Measurements from ENCODE around the gene AMOTL2.

The AMOTL2 gene

DNA sequence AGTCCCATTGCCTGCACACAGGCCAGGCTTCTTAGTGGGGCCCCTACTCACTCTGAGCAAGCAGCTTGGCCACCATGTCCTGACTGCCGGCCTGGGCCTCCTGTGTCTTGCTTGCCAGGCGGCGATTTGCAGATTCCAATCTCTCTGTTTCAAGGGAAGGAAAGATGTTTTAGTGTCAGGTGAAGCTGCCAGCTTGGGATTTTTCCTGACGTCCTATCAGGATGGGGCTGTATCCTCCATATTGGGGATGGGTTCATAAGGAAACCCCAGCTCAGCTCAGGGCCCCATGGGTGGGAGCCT, 8.5 kb downstream of the AMOTL2 start:
- no peak for DNase-seq

DNA sequence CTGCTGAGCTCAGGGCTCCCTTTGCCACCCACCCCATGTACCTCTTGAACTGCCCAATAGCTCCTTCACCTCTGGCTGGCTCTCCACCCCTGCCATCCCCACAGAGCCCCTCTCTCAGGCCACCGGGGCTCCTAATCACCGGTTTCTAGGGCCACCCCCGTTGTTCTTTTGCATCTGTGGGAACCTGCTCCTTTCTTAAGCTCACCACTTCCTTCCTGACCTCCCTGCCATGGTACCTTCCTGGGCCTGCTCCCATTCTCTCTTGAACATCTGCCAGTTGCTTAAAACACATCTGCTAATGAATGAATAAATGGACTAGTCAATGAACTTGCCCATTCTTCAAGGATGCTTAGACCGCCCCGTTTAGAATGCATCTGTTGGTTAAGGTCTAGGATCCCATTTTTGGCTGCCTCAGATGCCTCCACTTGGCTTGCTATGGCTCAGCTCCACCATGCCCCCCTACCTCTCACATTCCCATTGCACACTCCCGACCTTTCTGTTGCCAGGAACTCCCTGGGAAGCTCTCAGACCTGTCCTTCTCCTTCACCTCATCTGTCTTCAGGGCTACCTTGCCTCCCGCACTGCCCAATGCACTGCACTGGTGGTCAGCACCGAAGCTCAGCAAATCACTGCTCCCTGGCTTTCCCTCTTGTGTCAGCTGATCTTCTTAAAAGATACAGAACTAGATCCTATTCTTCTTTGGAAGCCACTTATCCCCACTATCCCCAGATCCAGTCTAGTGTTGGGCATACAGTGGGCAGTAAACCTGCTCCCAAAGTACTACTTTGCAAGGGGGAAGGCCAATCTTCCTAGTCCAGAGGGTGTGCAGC, 9.1 kb downstream of the AMOTL2 start:
- DNase-seq, result peak; percentile 58

DNA sequence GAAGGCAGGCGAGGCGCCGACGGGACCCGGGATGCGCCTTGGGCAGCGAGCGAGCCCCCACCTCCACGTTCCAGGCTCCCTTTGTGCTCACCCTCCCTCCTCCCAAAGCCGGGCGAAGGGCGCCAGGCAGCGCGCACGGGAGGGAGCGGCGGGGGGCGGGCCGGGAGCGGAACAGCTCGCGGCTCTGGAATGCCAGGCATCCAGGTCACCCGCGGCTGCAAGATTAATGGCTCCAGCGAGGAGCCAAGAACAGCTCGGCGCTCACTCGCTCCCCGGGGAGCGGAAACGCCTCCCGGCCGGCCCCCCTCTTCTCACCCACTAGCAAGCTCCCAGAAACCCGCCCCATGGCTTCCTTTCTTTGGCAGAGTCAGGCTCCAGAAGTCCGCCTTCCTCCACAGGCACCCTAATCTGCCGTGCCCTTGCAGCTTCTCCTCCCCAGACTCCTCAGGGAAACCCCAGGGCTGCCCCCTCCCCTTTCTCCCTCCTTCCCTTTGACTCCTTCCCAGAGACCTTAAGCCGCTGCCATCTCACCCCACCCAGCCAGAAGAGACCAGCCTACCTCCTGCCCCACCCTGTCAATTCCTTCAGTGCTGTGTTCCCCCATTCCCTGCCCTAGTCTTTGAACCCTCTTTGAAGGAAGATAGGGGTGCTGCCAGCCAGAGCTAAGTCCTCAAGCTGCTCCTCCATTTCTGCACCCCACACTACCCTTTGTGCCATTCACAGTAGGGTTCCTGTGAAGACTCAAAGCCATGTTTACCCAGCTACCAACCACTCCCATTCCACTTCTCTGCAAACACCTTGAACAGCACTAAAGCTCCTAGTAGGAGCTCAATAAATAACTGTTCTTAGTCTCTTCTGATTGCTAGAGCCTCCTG, 9.9 kb downstream of the AMOTL2 start:
- DNase-seq, result peak; percentile 99

DNA sequence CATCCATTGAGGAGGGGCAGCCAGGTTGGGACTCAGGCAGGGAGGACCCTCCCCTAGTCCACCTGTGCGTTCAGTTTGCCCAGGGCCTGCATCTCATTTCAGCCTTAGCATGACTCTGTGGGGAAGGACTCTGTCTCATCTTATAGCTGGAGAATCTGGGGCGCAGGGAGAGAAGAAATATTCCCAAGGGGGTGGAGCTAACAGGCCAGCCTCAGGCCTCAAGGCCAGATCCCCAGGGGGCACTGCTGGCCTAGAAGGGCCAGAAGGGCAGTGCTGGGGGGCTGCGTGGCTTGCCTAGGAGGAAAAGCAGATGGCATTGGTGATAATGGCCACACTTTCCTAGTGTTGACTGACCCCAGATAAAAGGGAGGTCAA, 10.9 kb downstream of the AMOTL2 start:
- peak; percentile 57 for DNase-seq

DNA sequence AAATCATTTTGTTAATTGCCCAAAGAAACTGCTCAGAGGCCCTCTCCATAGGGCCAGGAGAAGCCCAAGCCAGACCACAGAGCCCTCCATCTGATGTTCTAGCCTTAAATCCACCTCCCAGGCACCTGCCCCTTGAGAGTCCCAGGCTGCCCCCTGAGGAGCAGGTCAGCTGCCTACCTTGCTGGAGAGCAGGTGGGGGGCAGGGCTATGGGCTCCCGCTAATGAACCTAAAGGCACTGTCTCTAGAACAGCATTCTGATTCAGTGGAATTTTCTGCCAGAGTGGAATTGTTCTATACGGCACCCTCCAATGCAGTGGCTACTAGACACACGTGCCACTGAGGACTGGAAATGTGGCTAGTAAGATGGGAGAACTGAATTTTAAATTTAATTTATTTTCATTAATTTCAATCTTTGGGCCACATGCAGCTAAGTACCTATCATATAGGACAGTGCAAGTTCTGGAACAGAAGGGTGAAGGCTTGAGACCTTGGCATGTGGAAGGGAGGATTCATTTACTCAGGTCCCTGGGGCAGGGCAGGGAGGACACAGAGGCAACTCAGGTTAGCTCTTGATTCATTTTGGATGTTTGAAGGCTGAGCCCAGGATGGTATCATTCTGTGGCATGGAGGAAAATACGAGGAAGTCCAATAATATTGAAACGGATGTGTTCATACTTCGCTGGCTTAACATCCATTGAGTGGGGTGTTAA, 11.4 kb downstream of the AMOTL2 start:
- peak; percentile 6 for DNase-seq

DNA sequence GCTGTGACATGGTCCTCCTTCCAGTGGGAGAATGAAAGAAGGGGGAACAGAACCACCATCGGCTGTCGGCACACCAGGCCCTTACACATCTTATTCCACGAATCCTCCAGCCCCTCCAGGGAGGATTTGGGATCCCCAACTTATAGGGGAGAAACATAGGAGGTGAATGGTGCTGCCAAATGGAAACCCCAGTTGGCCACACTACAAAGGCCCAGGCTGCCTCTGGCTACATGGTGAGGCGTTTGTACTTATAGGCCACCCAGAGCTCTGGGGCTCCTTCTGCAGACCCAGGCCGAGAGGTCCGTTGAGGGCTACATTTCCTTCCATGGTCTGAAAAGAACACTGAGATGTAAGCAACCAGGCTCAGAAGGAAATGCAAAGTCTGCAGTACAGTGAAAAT, 12.0 kb downstream of the AMOTL2 start:
- DNase-seq, result no peak

DNA sequence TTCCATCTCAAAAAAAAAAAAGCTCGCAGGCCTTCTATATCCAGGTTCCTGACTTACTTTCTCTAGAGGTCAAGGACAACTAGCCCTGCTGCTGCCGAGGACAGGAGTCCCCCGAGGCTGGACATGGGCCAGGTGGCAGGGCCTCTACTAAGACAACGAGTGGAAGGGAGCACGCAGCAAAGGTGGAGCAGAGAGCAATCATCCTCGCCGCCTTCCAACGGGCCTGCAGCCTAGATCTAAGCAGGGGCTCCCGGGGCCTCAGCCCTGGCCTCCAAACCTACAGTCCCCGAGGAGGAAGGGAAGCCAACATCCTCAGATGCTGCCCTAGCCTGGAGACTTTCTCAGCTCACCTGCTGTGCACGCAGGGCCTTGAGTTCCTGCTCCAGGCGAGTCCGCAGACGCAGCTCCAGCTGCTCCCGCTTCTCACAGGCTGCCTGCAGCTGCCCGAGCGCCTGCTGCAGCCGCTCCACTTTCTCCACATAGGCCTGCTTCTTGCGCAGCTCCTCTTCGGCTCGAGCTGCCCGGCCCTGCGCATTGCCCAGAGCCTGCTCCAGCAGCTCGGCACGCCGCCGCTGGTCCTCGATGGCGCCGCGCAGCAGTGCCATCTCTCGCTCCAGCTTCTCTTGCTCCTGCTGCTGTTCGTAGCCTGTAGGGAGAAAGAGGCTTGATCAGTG, 12.9 kb downstream of the AMOTL2 start:
- DNase-seq, result no peak

DNA sequence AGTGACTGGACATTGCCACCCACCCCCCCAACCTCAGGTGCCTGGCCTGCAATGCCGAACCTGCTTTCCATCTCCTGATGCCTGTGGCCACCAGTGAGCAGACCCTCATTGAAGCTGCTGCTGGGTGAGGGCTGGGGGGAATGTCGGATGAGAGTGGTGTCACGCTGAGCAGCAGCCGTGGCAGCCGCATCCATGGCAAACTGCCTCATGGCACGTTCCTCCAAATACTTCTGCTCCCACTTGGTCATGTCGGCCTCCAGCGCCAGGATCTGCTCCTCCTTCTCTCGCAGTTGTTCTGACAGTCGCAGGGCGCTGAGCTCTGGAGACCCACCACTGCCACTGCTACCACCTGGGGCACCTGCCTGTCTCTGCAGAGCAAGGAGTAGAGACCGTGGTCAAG, 14.2 kb downstream of the AMOTL2 start:
- DNase-seq, result no peak

DNA sequence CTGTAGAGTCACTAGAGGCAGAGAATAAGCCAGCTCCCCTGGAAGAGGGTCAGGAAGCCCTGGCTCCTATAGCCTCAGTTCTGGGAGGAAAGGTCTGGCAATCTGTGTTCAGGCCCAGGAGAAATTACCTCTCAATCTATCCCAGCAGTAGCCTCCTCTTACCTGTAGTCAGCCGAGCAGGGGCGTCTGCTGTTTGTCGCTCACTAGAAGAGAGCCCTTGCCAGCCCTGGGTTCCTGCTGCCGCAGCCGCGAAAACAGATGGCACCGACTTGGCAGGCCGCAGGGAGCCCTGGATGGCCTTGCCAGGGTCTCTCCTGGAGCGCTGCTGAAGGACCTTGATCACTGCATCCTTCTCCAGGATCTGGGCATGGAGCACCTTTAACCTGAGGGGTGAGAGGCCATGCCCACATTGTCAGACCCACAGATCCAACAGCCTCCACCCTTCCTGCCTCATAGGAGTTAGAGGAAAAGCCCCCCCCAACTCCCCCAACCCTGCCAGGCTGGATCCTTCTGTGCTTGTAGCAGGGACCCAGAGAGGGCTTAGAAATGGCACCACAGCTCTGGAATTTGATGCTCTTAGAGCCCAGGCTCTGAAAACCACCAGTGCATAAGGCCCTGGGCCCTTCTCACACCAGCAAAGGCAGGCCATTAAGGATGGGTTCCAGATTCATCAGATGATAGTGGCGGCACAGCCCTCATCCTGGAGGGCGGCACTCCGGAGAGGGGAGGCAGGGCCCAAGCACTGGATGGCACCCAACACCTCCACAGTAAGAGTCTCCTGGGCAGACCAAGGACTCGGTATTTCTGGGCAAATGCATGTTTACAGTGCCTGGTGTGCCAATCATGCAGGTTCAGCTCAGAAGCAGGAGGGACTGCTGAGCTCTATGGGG, 14.9 kb downstream of the AMOTL2 start:
- no peak for DNase-seq

DNA sequence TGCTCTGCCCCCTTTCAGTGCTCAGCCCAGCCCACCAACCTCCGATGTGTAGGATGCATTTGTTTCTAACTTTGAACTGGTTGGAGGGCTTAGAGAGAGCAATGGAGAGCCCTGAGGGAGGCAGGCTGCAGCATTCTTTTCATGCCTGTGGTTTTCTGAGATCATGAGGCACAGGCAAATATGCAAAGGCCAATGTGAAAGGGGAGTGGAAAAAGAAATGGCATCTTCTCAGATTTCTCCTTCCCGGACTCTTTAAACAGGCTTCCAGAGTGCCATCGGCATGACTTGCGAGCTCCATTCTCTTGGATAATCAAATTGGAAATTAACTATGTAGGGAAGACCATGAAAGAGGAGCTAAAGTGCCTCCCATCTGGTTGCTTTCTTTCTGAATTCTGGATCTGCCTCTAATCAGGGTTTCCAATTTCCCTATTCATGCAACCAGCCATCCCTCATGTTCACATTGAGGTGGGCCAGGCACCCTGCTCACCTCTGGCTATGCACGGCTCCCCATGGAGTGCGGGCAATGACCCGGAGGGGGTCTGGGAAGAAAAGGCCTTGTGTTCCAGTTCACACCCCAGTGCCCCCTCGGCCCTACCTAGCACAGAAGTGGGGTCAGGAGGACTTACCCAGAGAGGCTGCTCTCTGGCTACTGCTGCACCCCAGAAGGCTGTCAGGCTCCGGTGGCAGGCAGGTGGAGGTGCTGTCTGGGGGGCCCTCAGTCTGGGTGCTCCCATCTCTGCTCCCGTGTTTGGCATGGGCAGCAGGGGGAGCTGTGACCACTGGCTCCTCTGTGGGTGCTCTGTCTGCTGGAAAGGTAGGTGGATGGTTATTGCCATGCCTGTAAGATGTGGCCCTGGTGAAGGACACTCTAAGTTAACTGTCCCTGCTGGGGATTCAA, 16.1 kb downstream of the AMOTL2 start:
- DNase-seq, result peak; percentile 99

DNA sequence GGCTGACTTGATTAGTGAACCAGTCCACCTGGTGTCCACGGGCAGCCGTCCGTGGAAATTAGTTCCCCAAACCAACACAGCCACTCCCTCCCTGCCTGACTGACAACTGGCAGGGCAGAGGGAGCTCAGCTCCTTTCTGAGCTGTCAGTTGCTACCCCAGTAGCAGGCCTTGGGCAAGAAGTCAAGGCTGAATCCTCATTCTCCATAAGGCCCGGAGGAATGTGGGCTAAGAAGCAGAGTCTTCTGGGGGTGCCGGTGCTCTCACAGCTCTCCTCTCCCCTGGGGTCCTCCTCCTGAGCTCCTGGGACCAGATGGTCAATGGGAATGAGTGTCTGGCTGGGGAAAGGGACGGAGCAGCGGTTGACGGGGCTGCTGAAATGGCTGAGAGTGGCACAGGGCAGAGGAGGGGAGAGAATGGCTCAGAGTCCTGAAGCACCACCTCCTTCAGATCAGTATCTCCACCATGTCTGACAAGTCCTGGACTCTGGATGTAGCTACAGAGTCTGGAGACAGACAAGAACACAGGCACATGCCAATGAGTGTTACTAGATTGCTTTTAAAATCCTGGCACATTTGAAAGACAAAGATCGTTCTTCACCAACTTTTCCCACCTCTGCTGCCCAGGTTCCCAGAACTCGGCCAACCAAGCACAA, 16.9 kb downstream of the AMOTL2 start:
- DNase-seq, result no peak

DNA sequence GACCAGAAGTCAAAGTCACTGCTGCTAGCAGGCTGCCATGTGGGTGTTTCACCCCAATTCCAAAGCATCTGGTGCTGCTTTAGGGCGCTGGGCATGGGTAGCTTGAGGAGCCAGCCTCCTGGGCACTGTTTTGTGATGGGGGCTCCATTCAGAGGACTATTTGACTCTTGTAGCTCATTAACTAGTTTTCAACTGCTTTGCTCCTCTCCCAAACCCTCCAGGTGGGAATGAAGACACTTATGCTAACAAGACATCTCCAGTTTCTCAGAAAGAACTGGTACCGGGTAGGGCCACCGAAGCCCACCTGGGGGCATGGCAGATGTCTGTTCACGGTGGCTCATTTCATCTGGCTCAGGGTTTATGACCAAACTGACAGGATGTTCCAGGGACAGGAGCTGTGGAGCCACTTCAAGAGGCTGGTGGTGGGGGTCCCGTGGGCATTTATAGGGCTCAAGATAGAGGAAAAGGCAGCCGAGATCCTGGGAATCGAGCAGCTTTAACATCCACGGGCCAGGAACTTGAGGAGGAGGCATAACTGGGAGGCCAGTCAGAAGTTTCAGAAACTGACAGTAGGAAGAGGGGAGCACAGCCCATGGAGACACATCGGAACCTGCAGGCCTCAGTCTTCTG, 17.7 kb downstream of the AMOTL2 start:
- no peak for DNase-seq

DNA sequence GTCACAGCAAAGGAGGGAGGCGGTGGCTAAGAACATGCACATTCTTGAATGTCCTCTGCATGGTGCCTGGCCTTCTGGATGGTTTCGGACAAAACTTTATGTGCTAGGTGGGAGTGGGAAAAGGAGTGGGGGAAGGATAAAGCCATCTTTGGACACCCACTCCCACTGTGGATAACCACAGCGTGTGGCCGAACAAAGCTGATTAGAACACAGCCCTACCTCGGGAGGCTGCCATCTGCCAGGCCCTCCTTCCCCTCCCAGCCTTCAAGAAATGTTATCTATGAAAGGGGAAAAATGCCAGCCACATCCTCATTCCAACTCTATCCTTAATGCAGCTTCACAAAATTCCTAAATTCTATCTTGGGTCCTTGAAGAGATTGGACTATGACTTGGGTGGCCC, 18.8 kb downstream of the AMOTL2 start:
- peak; percentile 9 for DNase-seq

DNA sequence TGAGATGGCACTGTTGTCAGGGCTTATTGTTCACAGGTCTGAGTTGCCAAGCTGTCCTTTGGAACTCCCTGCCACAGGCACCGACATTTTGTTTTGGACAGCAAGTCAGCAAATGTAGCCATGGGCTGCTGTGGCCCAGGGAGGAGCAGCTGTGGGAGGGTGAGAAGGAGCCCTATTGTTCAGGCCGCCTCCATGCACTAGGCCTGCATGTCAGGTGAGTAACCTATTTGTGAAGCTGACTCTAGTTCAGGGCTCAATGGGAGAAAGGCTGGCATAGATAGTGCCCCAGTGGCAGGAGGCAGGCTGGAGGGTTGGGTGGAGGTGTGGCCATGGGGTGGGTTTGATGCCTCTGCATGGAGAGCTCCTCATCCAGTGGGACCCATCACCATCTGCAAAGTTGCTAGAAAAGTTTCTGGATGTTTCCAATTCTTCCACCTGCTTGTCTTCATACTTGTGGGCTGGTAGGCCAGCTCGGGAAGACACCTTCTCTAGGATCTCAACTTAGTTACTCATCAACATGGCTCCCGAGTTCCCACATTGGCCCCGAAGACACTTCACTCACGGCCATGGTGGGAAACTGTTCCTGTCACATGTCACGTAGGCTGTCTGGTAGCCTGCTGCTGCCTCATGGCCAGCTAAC, 19.5 kb downstream of the AMOTL2 start:
- DNase-seq, result peak; percentile 23

DNA sequence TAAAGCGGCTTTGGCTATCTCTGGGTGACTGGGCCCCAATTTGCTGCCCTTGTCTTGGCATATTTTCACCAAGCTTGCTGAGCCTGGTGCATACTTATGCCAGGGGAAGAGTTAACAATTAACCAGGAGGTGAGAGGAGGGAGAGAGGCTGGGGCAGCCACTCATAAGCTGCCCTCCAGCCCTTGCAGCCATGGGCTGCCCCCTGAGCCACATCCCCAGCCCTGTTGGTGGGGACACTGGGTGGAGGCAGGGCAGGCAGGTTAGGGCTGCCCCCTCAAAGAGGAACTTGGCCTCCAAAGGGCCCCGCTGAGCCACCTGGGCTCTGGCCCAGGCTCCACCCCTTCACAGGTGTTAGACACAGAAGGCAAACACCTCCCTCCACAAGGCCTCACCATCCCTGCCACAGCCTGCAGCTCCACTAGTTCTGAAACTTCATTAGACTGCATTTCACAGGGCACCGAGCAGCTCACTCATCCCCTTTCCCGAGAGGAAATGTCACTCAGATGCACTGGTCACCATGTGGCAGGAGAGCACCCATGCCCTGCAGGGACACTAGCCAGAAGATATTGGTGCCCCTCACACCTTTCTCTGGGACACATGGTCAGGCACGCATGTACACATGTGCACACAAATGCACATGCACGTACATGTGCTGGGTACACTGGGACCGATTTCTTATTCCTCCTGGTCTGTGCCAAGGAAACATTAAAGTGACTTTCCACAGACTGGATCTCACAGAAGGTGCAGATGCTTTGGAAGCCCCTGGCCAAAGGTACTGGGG, 20.2 kb downstream of the AMOTL2 start:
- peak; percentile 36 for DNase-seq

DNA sequence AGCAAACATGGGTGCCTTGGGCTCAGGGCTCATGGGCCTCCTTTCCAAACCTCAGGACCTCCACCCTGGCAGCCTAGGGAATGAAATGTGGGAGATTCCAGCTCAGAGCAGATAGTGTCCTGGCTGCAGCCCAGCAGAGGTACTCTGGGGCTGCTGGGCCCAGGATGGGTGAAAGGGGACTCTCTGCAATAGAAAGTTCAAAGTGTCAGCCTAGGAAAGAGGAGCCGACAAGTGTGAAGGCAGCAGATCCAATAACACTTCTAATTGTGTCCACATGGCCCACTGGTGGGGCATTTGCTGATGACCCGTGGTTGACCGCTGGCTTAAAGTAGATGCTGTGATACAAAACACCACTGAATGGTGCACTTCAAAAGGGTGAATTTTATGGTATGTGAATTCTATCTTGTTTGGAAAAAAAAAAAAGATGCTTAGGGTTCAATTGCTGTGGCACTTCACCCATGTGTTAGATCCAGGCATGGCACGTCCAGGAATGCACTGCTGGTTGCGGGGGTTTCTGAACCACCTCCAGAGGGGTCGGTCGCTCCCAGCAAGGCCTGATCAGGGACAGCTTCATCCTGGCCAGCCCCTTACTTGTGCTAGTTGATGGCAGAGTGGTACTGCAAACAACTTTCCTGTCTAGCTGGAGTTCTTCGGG, 20.9 kb downstream of the AMOTL2 start:
- DNase-seq, result peak; percentile 20

DNA sequence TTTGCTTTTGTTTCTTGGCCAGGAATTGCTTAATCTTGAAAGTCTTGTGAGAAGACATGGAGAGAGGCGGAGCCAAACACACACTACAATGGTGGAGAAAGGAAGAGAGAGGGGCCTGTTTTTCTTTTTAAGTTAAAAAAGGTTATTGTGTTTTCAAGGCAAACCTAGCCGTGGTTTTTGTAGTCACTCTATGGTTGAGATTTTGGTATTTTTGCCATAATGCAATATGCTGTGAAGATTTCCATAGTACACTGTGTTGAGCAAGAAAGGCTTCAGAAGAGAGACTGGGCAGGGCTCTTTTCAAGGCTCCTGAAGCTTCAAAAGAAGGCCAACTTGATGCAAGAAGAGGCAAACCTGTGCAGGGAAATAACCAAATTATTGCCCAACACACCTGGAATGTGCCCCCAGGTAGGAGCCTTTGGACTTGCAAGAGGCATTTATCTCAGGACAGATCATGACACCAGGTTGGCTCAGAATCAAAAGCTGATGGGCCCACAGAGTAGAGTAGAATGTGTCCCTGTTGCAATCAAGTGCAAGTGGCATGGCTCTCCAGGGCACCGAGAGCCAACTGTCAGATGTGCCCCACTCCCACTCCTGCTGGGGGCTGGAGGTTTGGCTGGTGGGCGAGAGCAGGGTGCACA, 22.1 kb downstream of the AMOTL2 start:
- peak; percentile 12 for DNase-seq

Data from EL (cell line).